Mammary epithelial cell (primary cell): Measurements from ENCODE around the gene DCUN1D2.

Source experiments
- CTCF ChIP-seq, 2 donors: IDR thresholded peaks in 1 of 2; conservative IDR thresholded peaks in 1 of 2; 2 replicates each; pipeline ENCODE4 v1.5.1; 2011 to 2012; ENCODE audit warnings: inconsistent platforms in 2 of 2, low read length in 2 of 2, mild to moderate bottlenecking in 2 of 2, control low read depth in 1 of 2, low read depth in 1 of 2; ENCODE audit not compliant: insufficient read depth in 1 of 2; ENCODE audit errors: extremely low read depth in 1 of 2
- EZH2 ChIP-seq: IDR thresholded peaks from 2 replicates; pipeline ENCODE4 v1.6.1; 2012; ENCODE audit warnings: low read length, inconsistent platforms, borderline replicate concordance

GRCh38 chr13:113513761-113514160 is 23.2 kb upstream of the DCUN1D2 start:
- TF ChIP-seq CTCF (conservative IDR thresholded peaks at IDR 0.05 in 1 of 2, IDR thresholded peaks at IDR 0.05 in 1 of 2; ENCODE audit: extremely low read depth in 1 of 2, insufficient read depth in 1 of 2, low read depth in 1 of 2, low read length in 2 of 2) (no peak), EZH2 (no peak)
